Upper lobe of right lung (tissue), 1 donor: ENCODE measurements around the gene GCC2. TPM values are rescaled to one million over a fixed set of nuclear protein-coding genes. Genes with fewer than 3 reads are reported as not detected.

Source experiments
- ATAC-seq: fragments of 200-7000 bp; cut with Tn5 transposase; one replicate; pipeline ENCODE4 v1.9.1; 2020; ENCODE audit warnings: mild to moderate bottlenecking, moderate library complexity
- DNase-seq: peaks from one replicate; pipeline ENCODE4 v3.0.0-alpha.2; 2020
- H3K27ac ChIP-seq: fragments of 200-600 bp; one replicate; pipeline ENCODE4 v1.8.0; 2022
- H3K27me3 ChIP-seq: fragments of 200-600 bp; one replicate; pipeline ENCODE4 v1.8.0; 2022; ENCODE audit warnings: mild to moderate bottlenecking
- H3K36me3 ChIP-seq: fragments of 200-600 bp; one replicate; pipeline ENCODE4 v1.8.0; 2022
- H3K4me1 ChIP-seq: fragments of 200-600 bp; one replicate; pipeline ENCODE4 v1.8.0; 2022
- H3K4me3 ChIP-seq: fragments of 200-600 bp; one replicate; pipeline ENCODE4 v1.8.0; 2022; ENCODE audit warnings: mild to moderate bottlenecking
- H3K9me3 ChIP-seq: fragments of 200-600 bp; one replicate; pipeline ENCODE4 v1.8.0; 2022
- CTCF ChIP-seq: fragments of 200-600 bp; IDR thresholded peaks from one replicate; pipeline ENCODE4 v1.8.0; 2022; ENCODE audit warnings: antibody characterized with exemption
- intact Hi-C: fragments of 100-400 bp; cut with DNase I; formaldehyde crosslinking; loops from one replicate; pipeline ENCODE4 v1.11.0; 2022
- total RNA-seq: library from RNA; stranded (reverse); fragmentation: NEBNext Ultra II Directional; extraction: Animal tissue kit (Norgen Biotek cat#: 25700); gene quantifications from one replicate; pipeline ENCODE4 v1.2.1, GENCODE V29; 2021
- donor health status: DM: no; HTN: yes; CAD: no; lungs with severe emphysema.

The GCC2 gene
- total RNA-seq, 1 donor from 2014 or later, result 54.5 TPM

- H3K9me3 ChIP-seq, result no peaks in the 10 kb centered on the region
- no peak for TF ChIP-seq CTCF
- H3K36me3 ChIP-seq, result no peaks in the 10 kb centered on the region
- peaks cover 10% of the 10 kb centered on the region for H3K4me1 ChIP-seq
- H3K4me3 ChIP-seq, result peak overlapping the region; percentile 79
- DNase-seq, result no peak
- ATAC-seq, result no peak
- intact Hi-C loops, result no loop called here
- H3K27ac ChIP-seq, result peak overlapping the region; percentile 94
- H3K27me3 ChIP-seq, result no peaks in the 10 kb centered on the region
These were observed 85.8 kb downstream of the GCC2 start for GRCh38 chr2:108534584-108535356.

- peak overlapping the region; percentile 94 for H3K27ac ChIP-seq
- intact Hi-C loops, result no loop called here
- peaks cover 10% of the 10 kb centered on the region for H3K4me1 ChIP-seq
These were observed 86.3 kb downstream of the GCC2 start for GRCh38 chr2:108535357-108535631.

DNA sequence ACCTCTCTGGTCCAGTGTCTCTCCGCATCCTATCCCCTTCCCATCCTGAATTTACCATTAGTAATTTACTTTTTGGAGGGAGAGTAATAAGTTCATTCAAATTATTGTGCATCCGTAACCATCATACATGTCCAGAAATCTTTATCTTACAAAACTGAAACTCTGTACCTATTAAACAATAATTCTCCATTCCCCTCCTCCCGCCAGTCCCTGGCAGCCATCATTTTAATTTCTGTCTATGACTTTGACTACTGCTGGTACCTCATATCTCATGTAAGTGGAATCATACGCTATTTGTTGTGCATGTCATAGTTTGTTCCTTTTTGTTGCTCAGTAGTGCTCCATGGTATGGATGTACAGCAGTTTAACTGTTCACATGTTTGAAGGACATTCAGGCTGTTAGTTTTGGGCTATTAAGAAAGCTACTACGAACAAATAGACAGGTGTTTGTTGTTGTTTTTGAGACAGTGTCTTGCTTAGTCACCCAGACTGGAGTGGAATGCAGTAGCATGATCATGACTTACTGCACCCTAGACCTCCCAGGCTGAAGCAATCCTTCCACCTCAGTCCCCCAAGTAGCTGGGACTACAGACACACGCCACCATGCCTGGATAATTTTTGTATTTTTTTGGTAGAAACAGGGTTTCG lies 87.3 kb downstream of the GCC2 start:
- Histone ChIP-seq H3K27ac (no peak overlapping the region), H3K9me3 (no peaks in the 10 kb centered on the region), H3K36me3 (no peaks in the 10 kb centered on the region), H3K4me1 (peaks cover 10% of the 10 kb centered on the region), H3K4me3 (peak overlapping the region; percentile 79), H3K27me3 (no peaks in the 10 kb centered on the region)
- intact Hi-C loops, result no loop called here
- no peak for DNase-seq
- no peak for ATAC-seq
- no peak for TF ChIP-seq CTCF

More at GRCh38 chr2:108535357-108535631, 86.3 kb downstream of the GCC2 start:
- DNase-seq (no peak), ATAC-seq (no peak)
- H3K36me3 ChIP-seq, result no peaks in the 10 kb centered on the region
- H3K27me3 ChIP-seq, result no peaks in the 10 kb centered on the region
- TF ChIP-seq CTCF, result no peak
- H3K4me3 ChIP-seq, result peak overlapping the region; percentile 79
- no peaks in the 10 kb centered on the region for H3K9me3 ChIP-seq

- intact Hi-C loops, result no loop called here
- TF ChIP-seq CTCF, result no peak
- no peak for DNase-seq
- Histone ChIP-seq H3K4me1 (peaks cover 12% of the 10 kb centered on the region), H3K27ac (no peak overlapping the region), H3K4me3 (no peak overlapping the region), H3K9me3 (no peaks in the 10 kb centered on the region), H3K36me3 (no peaks in the 10 kb centered on the region), H3K27me3 (no peaks in the 10 kb centered on the region)
- no peak for ATAC-seq
These were observed 87.9 kb downstream of the GCC2 start for GRCh38 chr2:108536911-108537310.

DNA sequence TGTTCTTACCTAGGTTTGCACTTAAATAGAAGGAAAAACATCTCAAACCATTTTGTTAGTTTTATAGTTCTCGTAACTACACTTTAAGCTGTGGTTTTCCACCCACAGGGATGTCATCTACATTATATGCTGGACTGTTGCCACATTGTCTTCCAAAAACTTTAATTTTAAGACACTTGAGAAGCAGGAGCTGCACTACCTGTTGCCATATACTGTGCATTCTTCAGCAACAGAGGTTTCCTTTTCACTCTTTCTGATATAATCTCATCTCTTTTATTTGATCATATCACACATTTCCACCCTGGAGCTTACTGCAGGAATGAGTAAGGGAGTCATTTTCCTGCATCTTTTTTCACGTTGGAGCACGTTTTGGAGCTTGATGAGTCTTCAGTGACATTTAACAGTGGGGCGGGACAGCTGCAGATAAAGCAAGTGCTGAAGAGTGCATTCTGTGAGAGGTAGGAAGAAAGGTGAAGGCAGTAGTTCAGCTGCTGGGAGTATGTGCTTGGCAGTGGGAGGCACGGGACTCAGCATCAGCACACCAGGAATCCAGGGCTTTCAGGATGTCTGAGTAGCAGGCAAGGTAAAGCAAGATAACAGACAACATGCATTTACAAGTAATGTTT lies 89.1 kb downstream of the GCC2 start:
- intact Hi-C loops, result no loop called here
- Histone ChIP-seq H3K27ac (no peak overlapping the region), H3K4me1 (peaks cover 12% of the 10 kb centered on the region), H3K4me3 (no peak overlapping the region), H3K27me3 (no peaks in the 10 kb centered on the region), H3K9me3 (no peaks in the 10 kb centered on the region), H3K36me3 (no peaks in the 10 kb centered on the region)
- no peak for ATAC-seq
- DNase-seq, result no peak
- TF ChIP-seq CTCF, result no peak
